ENCODE results near the gene EIF4E3.

The EIF4E3 gene

GRCh38 chr3:71671216-71671845, 53.9 kb downstream of the EIF4E3 start:
- TF ChIP-seq CTCF (IDR thresholded peaks at IDR 0.05; ENCODE audit: low read depth, low read length): no peak
- no peak overlapping the region for H3K4me3 ChIP-seq (replicated peaks in 1 of 2; ENCODE audit: low read depth in 2 of 2, low read length in 2 of 2)
- no peak for DNase-seq (ENCODE audit: low read depth in 2 of 2)

- H3K4me3 ChIP-seq (replicated peaks in 1 of 2; ENCODE audit: low read depth in 2 of 2, low read length in 2 of 2): no peak overlapping the region
- no peak for TF ChIP-seq CTCF (IDR thresholded peaks at IDR 0.05; ENCODE audit: low read depth, low read length)
- DNase-seq (ENCODE audit: low read depth in 2 of 2): no peak
Measured at GRCh38 chr3:71662568-71662967, 62.6 kb downstream of the EIF4E3 start.

- TF ChIP-seq CTCF (IDR thresholded peaks at IDR 0.05; ENCODE audit: low read depth, low read length): no peak
- no peak overlapping the region for H3K4me3 ChIP-seq (replicated peaks in 1 of 2; ENCODE audit: low read depth in 2 of 2, low read length in 2 of 2)
- DNase-seq (ENCODE audit: low read depth in 2 of 2): no peak
Measured at GRCh38 chr3:71662056-71662455, 63.1 kb downstream of the EIF4E3 start.

- H3K4me3 ChIP-seq (replicated peaks in 1 of 2; ENCODE audit: low read depth in 2 of 2, low read length in 2 of 2): no peak overlapping the region
- no peak for DNase-seq (ENCODE audit: low read depth in 2 of 2)
- TF ChIP-seq CTCF (IDR thresholded peaks at IDR 0.05; ENCODE audit: low read depth, low read length): no peak
Measured at GRCh38 chr3:71659864-71660591, 65.2 kb downstream of the EIF4E3 start.

GRCh38 chr3:71657831-71658530, 67.2 kb downstream of the EIF4E3 start:
- H3K4me3 ChIP-seq (replicated peaks in 1 of 2; ENCODE audit: low read depth in 2 of 2, low read length in 2 of 2): no peak overlapping the region
- DNase-seq (ENCODE audit: low read depth in 2 of 2): peak; percentile 24 to 86
- TF ChIP-seq CTCF (IDR thresholded peaks at IDR 0.05; ENCODE audit: low read depth, low read length): no peak

GRCh38 chr3:71655061-71655460, 70.1 kb downstream of the EIF4E3 start:
- TF ChIP-seq CTCF (IDR thresholded peaks at IDR 0.05; ENCODE audit: low read depth, low read length): no peak
- no peak overlapping the region for H3K4me3 ChIP-seq (replicated peaks in 1 of 2; ENCODE audit: low read depth in 2 of 2, low read length in 2 of 2)
- DNase-seq (ENCODE audit: low read depth in 2 of 2): no peak

All from cardiac fibroblast (primary cell).